ENCODE data around the gene KCNIP1.

The KCNIP1 gene

GRCh38 chr5:170503990-170504596 is at the start of gene KCNIP1:
TSS of gene KCNIP1 (plus strand) at chr5:170504020.
- no peak for DNase-seq (ENCODE audit: low read depth in 2 of 2, low spot score in 1 of 2)

- DNase-seq (ENCODE audit: low read depth in 2 of 2, low spot score in 1 of 2) = no peak
Observed at GRCh38 chr5:170463426-170463825, 40.4 kb upstream of the KCNIP1 start.

- DNase-seq (ENCODE audit: low read depth in 2 of 2, low spot score in 1 of 2) = no peak
Observed at GRCh38 chr5:170464280-170465127, 39.3 kb upstream of the KCNIP1 start.

- no peak for DNase-seq (ENCODE audit: low read depth in 2 of 2, low spot score in 1 of 2)
Observed at GRCh38 chr5:170466553-170466952, 37.3 kb upstream of the KCNIP1 start.

- DNase-seq (ENCODE audit: low read depth in 2 of 2, low spot score in 1 of 2) = no peak
Observed at GRCh38 chr5:170466988-170467707, 36.7 kb upstream of the KCNIP1 start.

GRCh38 chr5:170468633-170469285 is 35.1 kb upstream of the KCNIP1 start:
- no peak for DNase-seq (ENCODE audit: low read depth in 2 of 2, low spot score in 1 of 2)

- no peak for DNase-seq (ENCODE audit: low read depth in 2 of 2, low spot score in 1 of 2)
Observed at GRCh38 chr5:170469414-170469813, 34.4 kb upstream of the KCNIP1 start.

GRCh38 chr5:170470275-170470674 is 33.5 kb upstream of the KCNIP1 start:
- DNase-seq (ENCODE audit: low read depth in 2 of 2, low spot score in 1 of 2) = no peak

- DNase-seq (ENCODE audit: low read depth in 2 of 2, low spot score in 1 of 2) = no peak
Observed at GRCh38 chr5:170470808-170471404, 32.9 kb upstream of the KCNIP1 start.

- DNase-seq (ENCODE audit: low read depth in 2 of 2, low spot score in 1 of 2) = no peak
Observed at GRCh38 chr5:170471551-170472178, 32.2 kb upstream of the KCNIP1 start.

GRCh38 chr5:170473642-170474041 is 30.2 kb upstream of the KCNIP1 start:
- DNase-seq (ENCODE audit: low read depth in 2 of 2, low spot score in 1 of 2) = no peak

- DNase-seq (ENCODE audit: low read depth in 2 of 2, low spot score in 1 of 2) = no peak
Observed at GRCh38 chr5:170474489-170475274, 29.1 kb upstream of the KCNIP1 start.

- no peak for DNase-seq (ENCODE audit: low read depth in 2 of 2, low spot score in 1 of 2)
Observed at GRCh38 chr5:170475294-170476000, 28.4 kb upstream of the KCNIP1 start.

GRCh38 chr5:170476704-170477103 is 27.1 kb upstream of the KCNIP1 start:
- DNase-seq (ENCODE audit: low read depth in 2 of 2, low spot score in 1 of 2) = no peak

- no peak for DNase-seq (ENCODE audit: low read depth in 2 of 2, low spot score in 1 of 2)
Observed at GRCh38 chr5:170477906-170478305, 25.9 kb upstream of the KCNIP1 start.

- no peak for DNase-seq (ENCODE audit: low read depth in 2 of 2, low spot score in 1 of 2)
Observed at GRCh38 chr5:170478306-170478705, 25.5 kb upstream of the KCNIP1 start.

GRCh38 chr5:170479484-170479883 is 24.3 kb upstream of the KCNIP1 start:
- DNase-seq (ENCODE audit: low read depth in 2 of 2, low spot score in 1 of 2) = no peak

GRCh38 chr5:170480260-170480659 is 23.6 kb upstream of the KCNIP1 start:
- DNase-seq (ENCODE audit: low read depth in 2 of 2, low spot score in 1 of 2) = no peak

- no peak for DNase-seq (ENCODE audit: low read depth in 2 of 2, low spot score in 1 of 2)
Observed at GRCh38 chr5:170481849-170482248, 22.0 kb upstream of the KCNIP1 start.
